GM21786 (cell line): ENCODE data around the gene ANKEF1.
A peak's percentile ranks its signal among the peaks of the same experiment; 100 is the strongest.
"Not testable (repeated sequence)": the region's sequence is repeated elsewhere in the genome, so short reads cannot be mapped to it uniquely, and the experiment has no call there.

Experiments used
- ATAC-seq: cut with Tn5 transposase; IDR thresholded peaks from one replicate; pipeline ENCODE4 v1.9.1; 2021; ENCODE audit not compliant: unreplicated experiment

ANKEF1 gene

GRCh38 chr20:10031451-10032215, 3.2 kb upstream of the ANKEF1 start:
- not testable (repeated sequence) for ATAC-seq

GRCh38 chr20:10032269-10032668, 2.5 kb upstream of the ANKEF1 start:
- ATAC-seq: not testable (repeated sequence)

- no peak for ATAC-seq
These were observed 709 bp upstream of the ANKEF1 start for GRCh38 chr20:10033905-10034650.

GRCh38 chr20:10036321-10036720, 1.5 kb downstream of the ANKEF1 start:
- ATAC-seq: not testable (repeated sequence)

GRCh38 chr20:10040070-10040975, 5.5 kb downstream of the ANKEF1 start:
- no peak for ATAC-seq

- no peak for ATAC-seq
These were observed 7.3 kb downstream of the ANKEF1 start for GRCh38 chr20:10042086-10042485.

- ATAC-seq: no peak
These were observed 12.6 kb downstream of the ANKEF1 start for GRCh38 chr20:10047427-10047826.

- no peak for ATAC-seq
These were observed 16.4 kb downstream of the ANKEF1 start for GRCh38 chr20:10051185-10051584.

GRCh38 chr20:10059006-10059405, 24.2 kb downstream of the ANKEF1 start:
- ATAC-seq: no peak

GRCh38 chr20:10060226-10060625, 25.4 kb downstream of the ANKEF1 start:
- ATAC-seq: peak; percentile 75

GRCh38 chr20:10061641-10062040, 26.9 kb downstream of the ANKEF1 start:
- ATAC-seq: no peak

- no peak for ATAC-seq
These were observed 28.7 kb downstream of the ANKEF1 start for GRCh38 chr20:10063482-10063881.

- no peak for ATAC-seq
These were observed 29.8 kb downstream of the ANKEF1 start for GRCh38 chr20:10064611-10065010.

GRCh38 chr20:10065154-10065833, 30.5 kb downstream of the ANKEF1 start:
- ATAC-seq: no peak

- no peak for ATAC-seq
These were observed 32.5 kb downstream of the ANKEF1 start for GRCh38 chr20:10067321-10067720.

- no peak for ATAC-seq
These were observed 39.7 kb downstream of the ANKEF1 start for GRCh38 chr20:10074513-10074912.

GRCh38 chr20:10075606-10076005, 40.8 kb downstream of the ANKEF1 start:
- ATAC-seq: no peak

GRCh38 chr20:10076126-10077080, 41.6 kb downstream of the ANKEF1 start:
- no peak for ATAC-seq

- no peak for ATAC-seq
These were observed 42.3 kb downstream of the ANKEF1 start for GRCh38 chr20:10077081-10077471.

- ATAC-seq: no peak
These were observed 43.1 kb downstream of the ANKEF1 start for GRCh38 chr20:10077886-10078285.
